Activated CD8-positive, alpha-beta memory T cell treated with anti-CD3 and anti-CD28 coated beads, Interleukin-2, amount 50 U/mL, for 1 hour (primary cell): ENCODE measurements around the gene KCNT1.

Experiments used
- DNase-seq: peaks from one replicate; pipeline ENCODE4 v3.0.0-alpha.2; 2020; ENCODE audit errors: extremely low read depth

Gene KCNT1

GRCh38 chr9:135780626-135781025 is 78.6 kb downstream of the KCNT1 start:
- DNase-seq, result no peak

- no peak for DNase-seq
These were observed 81.0 kb downstream of the KCNT1 start for GRCh38 chr9:135782946-135783345.

GRCh38 chr9:135783540-135784245 is 81.7 kb downstream of the KCNT1 start:
- no peak for DNase-seq

GRCh38 chr9:135785013-135785575 is 83.1 kb downstream of the KCNT1 start:
- DNase-seq, result no peak

- DNase-seq, result no peak
These were observed 84.2 kb downstream of the KCNT1 start for GRCh38 chr9:135786146-135786690.

GRCh38 chr9:135787317-135787716 is 85.3 kb downstream of the KCNT1 start:
- no peak for DNase-seq

DNA sequence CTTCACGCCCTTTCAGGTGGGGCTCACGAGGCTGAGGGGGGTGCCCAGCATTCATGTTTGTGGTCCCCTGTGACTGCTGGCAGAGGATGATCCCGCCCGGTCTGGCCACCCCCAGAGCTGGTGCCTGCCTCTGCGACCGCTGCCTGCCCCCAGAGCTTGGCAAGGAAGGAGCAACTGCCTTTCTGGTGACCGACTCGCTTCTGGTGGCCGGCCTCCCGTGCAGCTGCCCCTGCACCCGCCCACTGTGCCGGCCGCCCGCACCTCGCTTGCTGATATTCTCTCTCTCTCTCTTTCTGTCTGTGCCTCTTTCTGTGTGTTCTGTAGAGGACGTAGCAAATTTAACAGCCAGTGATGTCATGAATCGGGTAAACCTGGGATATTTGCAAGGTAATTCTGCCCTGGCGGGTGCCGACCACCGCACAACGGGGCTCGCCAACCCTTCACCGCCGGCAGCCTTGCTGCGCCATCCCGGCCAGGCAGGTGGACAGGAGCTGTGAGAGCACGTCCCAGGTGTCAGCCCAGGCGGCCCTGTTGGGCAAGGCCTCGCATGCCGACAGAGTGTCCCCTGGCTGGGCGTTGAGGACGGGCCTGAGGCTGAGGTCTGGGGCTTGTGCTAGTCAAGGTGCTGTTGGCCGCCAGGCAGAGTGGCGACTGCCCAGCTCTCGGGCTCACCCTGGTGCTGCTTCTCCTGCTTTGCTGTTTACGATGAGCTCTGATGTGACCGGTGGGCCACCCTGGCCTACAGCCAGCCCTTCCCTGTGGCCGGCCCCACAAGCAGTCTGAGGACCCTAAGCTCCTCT is 86.0 kb downstream of the KCNT1 start:
- DNase-seq, result no peak

GRCh38 chr9:135788576-135789300 is 86.8 kb downstream of the KCNT1 start:
- no peak for DNase-seq

DNA sequence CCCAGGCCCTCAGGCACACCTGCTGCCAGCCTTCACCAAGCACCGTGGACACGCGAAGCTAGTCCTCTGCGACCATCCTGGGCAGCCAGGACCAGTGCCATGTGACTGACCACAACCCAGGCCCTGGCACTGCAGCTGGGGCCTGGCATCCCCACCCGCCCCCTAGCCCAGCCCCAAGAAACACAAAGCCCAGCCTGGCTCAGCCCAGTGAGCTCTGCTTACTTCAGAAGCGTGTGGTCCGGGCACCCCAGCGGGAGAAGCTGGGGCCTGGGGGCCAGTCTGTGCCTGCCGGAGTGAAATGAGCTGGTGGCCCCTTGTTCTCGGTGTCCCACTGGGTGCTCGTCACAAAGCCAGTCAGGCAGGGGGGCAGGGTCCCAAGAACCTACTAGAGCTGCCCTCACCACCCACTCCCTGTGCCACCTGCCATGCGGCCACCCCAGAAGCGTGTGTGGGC is 87.9 kb downstream of the KCNT1 start:
- no peak for DNase-seq

- no peak for DNase-seq
These were observed 88.4 kb downstream of the KCNT1 start for GRCh38 chr9:135790356-135790755.

DNA sequence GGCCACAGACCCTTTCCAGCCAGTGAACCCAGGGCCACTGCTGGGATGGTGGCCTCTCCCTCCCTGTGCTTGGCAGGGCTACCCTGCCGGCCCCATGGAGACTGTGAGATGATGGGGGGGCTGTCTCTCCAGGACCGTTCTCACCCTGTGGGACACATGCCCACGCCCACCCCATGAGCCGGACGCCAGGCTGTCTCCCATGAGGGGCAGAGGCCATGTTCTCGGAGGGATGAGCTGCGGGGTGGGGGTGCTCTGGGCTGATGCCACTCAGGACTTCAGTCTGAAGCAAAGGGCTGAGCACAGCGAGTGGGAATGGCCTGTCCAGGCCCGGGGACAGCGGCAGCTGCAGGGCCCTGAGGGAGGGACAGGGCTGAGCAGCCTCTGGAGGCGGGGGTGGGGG is 88.9 kb downstream of the KCNT1 start:
- no peak for DNase-seq

DNA sequence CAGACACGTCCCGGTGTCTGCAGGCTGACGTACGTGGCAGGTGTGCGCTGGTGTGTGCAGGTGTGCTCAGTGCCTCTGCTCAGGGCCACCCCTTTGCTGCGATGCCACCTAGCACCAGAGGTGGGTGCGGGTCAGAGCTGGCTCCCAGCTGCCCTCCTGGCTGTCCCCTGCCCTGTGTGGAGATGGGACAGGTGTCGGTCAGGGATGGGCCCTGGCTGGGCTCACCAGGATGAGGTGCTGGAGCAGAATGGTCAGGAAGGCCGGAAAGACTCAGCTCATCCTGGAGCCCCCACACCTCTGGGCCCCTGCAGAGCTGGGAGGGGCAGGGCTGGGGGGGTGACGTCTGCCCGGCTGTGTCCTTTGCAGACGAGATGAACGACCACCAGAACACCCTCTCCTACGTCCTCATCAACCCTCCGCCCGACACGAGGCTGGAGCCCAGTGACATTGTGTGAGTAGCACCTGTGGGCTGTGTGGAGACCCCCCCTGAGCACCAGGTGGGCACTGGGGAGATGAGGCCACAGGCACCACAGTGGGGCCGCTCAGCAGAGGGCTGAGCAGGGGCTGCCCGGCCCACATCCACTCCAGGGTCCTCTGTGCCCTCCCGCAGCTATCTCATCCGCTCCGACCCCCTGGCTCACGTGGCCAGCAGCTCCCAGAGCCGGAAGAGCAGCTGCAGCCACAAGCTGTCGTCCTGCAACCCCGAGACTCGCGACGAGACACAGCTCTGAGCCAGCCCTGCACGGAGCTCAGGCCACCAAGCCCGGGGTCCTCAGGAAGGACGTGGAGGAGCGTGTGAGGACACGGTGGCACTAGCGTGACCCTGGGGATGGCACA is 89.7 kb downstream of the KCNT1 start:
- DNase-seq, result no peak

- no peak for DNase-seq
These were observed 90.5 kb downstream of the KCNT1 start for GRCh38 chr9:135792268-135793128.

DNA sequence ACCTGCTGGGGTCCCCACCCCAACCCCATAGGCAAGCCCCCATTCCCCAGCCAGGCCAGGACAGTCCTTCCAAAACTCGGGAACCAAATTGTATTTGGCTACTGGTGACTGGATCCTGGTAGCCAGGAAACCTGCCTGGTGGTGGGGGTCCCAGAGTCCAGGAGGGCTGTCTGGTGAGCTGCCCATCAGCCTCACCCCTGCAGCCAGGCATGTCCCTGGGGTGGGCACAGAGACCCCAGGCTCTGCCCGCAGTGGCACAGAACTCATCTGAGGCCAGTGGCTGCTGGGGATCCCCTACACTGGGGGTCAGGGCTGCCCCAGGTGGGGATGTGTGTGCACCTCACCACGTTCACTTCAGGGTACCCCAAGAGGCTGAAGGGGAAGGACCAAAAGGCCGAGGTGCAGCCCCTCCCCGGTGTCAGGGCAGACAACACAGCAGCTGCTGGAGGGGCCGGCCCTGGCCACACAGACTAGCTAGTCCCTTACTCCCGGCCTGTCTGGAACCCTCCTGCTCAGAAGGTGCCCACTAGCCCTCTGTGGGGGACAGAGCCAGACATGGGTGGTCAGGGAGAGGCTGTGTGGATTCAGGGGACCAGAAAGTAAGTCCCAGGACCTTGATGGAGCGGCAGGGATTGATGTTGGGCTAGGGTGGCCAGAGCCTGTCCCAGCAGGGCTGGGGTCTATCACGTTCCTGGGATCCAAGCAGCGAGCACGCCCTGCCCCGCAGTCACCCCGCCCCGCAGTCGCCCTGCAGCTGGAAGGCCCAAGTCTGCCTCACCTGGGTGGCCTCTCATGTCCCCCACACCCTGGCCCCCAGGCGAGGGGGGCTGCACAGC is 91.5 kb downstream of the KCNT1 start:
- DNase-seq, result no peak

GRCh38 chr9:135794057-135794335 is 92.0 kb downstream of the KCNT1 start:
- no peak for DNase-seq

DNA sequence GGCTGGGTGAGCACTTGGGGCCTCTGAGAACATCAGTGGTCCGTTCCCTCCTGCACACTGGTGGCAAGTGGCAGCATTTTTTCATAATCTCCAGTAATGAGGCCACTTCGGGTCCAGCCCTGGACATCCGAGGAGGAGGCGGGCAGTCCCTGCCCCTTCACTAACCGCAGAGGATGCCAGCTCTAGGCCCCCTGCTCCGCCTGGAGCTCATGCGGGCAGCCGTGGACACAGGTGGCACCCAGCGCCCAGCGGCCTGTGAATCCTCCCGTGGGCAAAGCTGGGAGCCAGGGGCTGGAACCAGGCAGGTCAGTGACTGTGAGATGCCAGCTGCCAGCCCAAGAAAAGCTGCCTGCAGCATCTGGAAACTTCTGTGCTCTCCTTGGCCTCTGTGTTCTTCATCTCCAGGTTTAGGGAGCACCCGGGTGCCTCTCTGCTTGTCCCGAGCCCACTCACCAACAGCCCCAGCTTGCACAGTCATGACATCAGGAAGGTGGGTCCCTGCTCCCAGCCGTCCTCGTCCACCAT is 92.4 kb downstream of the KCNT1 start:
- no peak for DNase-seq

- DNase-seq, result no peak
These were observed 93.4 kb downstream of the KCNT1 start for GRCh38 chr9:135795391-135795790.

DNA sequence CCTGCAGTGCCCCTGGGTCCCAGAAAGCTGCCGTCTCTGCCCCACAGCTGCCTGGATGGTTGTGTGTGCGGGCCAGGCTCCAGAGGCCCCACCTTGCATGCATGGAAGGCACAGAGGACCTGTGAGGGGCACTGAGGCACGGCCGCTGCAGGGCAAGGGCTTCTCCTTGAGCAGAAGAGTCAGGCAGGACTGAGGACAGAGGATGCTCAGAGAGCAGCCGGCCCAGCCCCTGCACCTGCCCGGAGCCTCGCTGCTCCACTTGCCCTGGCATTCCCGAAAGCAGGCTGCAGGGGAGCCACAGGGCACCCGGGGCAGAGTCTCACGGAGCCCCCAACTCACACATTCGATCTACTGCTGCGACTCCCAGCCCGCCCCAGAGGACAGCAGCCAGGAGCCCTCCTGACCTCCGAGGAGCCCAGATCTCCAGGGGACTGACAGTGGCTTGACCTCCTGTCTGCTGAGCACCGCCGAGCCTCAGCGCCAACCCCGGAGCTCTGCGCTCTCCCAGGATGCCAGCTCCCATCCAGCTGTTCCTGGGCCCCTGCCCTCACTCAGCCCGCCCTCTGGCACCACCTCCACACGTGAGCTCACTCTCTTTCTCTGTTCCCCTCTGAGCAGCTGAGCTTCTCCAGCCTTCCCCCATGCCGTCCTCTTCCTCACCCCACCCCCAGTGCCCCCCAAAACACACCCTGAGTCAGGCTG is 95.0 kb downstream of the KCNT1 start:
- no peak for DNase-seq
